Stomach (tissue), 4 donors: ENCODE results near the gene KIAA1671.

Experiments used
- CTCF ChIP-seq, 7 experiments: fragments of 450-650 bp in 4 of 7; fragments of 200-600 bp in 3 of 7; sonication (generic) in 3 of 7; IDR thresholded peaks; one replicate each; pipeline ENCODE4 v1.5.1; 2016 to 2019; ENCODE audit warnings: antibody characterized with exemption in 7 of 7, control low read depth in 2 of 7, mild to moderate bottlenecking in 1 of 7
- EP300 ChIP-seq: sonication (generic); formaldehyde crosslinking; IDR thresholded peaks from one replicate; pipeline ENCODE4 v1.6.1; 2017; ENCODE audit warnings: antibody characterized with exemption
- POLR2A ChIP-seq, 4 donors: fragments of 450-650 bp; IDR thresholded peaks; one replicate each; pipeline ENCODE4 v1.6.1; 2016; ENCODE audit warnings: antibody characterized with exemption in 4 of 4, control low read depth in 2 of 4, mild to moderate bottlenecking in 1 of 4, moderate library complexity in 1 of 4
- POLR2AphosphoS5 ChIP-seq, 3 donors: sonication (generic); formaldehyde crosslinking; IDR thresholded peaks; one replicate each; pipeline ENCODE4 v1.6.1; 2016; ENCODE audit warnings: antibody characterized with exemption in 3 of 3

- no peak for TF ChIP-seq CTCF (IDR thresholded peaks at IDR 0.05)
- TF ChIP-seq POLR2AphosphoS5 (IDR thresholded peaks at IDR 0.05), result no peak
- TF ChIP-seq POLR2A (IDR thresholded peaks at IDR 0.05), result no peak
- TF ChIP-seq EP300, result no peak
Observed at GRCh38 chr22:25095869-25096268, 143.4 kb downstream of the KIAA1671 start.
